Measurements from ENCODE around the gene FEM1C.

The FEM1C gene

GRCh38 chr5:115568668-115569067, 24.1 kb upstream of the FEM1C start:
- no peaks in the 10 kb centered on the region for H3K9me3 ChIP-seq (ENCODE audit: severe bottlenecking)

GRCh38 chr5:115565233-115565632, 20.7 kb upstream of the FEM1C start:
- Histone ChIP-seq H3K36me3 (no peaks in the 10 kb centered on the region), H3K27ac (no peak overlapping the region), H3K27me3 (ENCODE audit: insufficient read depth, low read depth, severe bottlenecking) (no peaks in the 10 kb centered on the region), H3K9me3 (ENCODE audit: severe bottlenecking) (no peaks in the 10 kb centered on the region), H3K4me3 (ENCODE audit: low read depth, low read length) (no peak overlapping the region)
- no peak for DNase-seq
- TF ChIP-seq CTCF (IDR thresholded peaks at IDR 0.05; ENCODE audit: low read depth, low read length): no peak

More at GRCh38 chr5:115568668-115569067, 24.1 kb upstream of the FEM1C start:
- Histone ChIP-seq H3K36me3 (no peaks in the 10 kb centered on the region), H3K27ac (no peak overlapping the region), H3K4me3 (ENCODE audit: low read depth, low read length) (no peak overlapping the region), H3K27me3 (ENCODE audit: insufficient read depth, low read depth, severe bottlenecking) (no peaks in the 10 kb centered on the region)
- no peak for DNase-seq
- no peak for TF ChIP-seq CTCF (IDR thresholded peaks at IDR 0.05; ENCODE audit: low read depth, low read length)

GRCh38 chr5:115561176-115561575, 16.6 kb upstream of the FEM1C start:
- Histone ChIP-seq H3K4me3 (ENCODE audit: low read depth, low read length) (no peak overlapping the region), H3K9me3 (ENCODE audit: severe bottlenecking) (no peaks in the 10 kb centered on the region), H3K27ac (no peak overlapping the region), H3K36me3 (no peaks in the 10 kb centered on the region), H3K27me3 (ENCODE audit: insufficient read depth, low read depth, severe bottlenecking) (no peaks in the 10 kb centered on the region)
- DNase-seq: no peak
- no peak for TF ChIP-seq CTCF (IDR thresholded peaks at IDR 0.05; ENCODE audit: low read depth, low read length)

GRCh38 chr5:115559524-115559923, 14.9 kb upstream of the FEM1C start:
- Histone ChIP-seq H3K4me3 (ENCODE audit: low read depth, low read length) (no peak overlapping the region), H3K36me3 (no peaks in the 10 kb centered on the region), H3K9me3 (ENCODE audit: severe bottlenecking) (no peaks in the 10 kb centered on the region), H3K27ac (no peak overlapping the region), H3K27me3 (ENCODE audit: insufficient read depth, low read depth, severe bottlenecking) (no peaks in the 10 kb centered on the region)
- no peak for DNase-seq
- no peak for TF ChIP-seq CTCF (IDR thresholded peaks at IDR 0.05; ENCODE audit: low read depth, low read length)

GRCh38 chr5:115558388-115558956, 13.9 kb upstream of the FEM1C start:
- no peaks in the 10 kb centered on the region for H3K9me3 ChIP-seq (ENCODE audit: severe bottlenecking)
- no peaks in the 10 kb centered on the region for H3K36me3 ChIP-seq
- DNase-seq: no peak
- no peak overlapping the region for H3K4me3 ChIP-seq (ENCODE audit: low read depth, low read length)
- TF ChIP-seq CTCF (IDR thresholded peaks at IDR 0.05; ENCODE audit: low read depth, low read length): no peak
- H3K27me3 ChIP-seq (ENCODE audit: insufficient read depth, low read depth, severe bottlenecking): no peaks in the 10 kb centered on the region
- no peak overlapping the region for H3K27ac ChIP-seq
